GM13976 (cell line): ENCODE measurements around the gene NFU1.

Experiments
- DNase-seq: peaks from one replicate; pipeline ENCODE4 v3.0.0; 2012; ENCODE audit warnings: low spot score
- CTCF ChIP-seq: IDR thresholded peaks from 2 replicates; pipeline ENCODE4 v1.5.1; 2012; ENCODE audit warnings: borderline replicate concordance, mild to moderate bottlenecking; ENCODE audit not compliant: insufficient read depth; ENCODE audit errors: extremely low read depth, missing control alignments, control extremely low read depth
- in situ Hi-C: fragments of 300-500 bp; cut with MboI; formaldehyde crosslinking; loops from one replicate; pipeline ENCODE4 v1.12.0; 2022; ENCODE audit warnings: low sequenced_read_pairs, mixed read lengths, inconsistent platforms; ENCODE audit not compliant: unreplicated experiment

Gene NFU1

GRCh38 chr2:69386789-69387734 lies 50.2 kb downstream of the NFU1 start, which contains the start of gene GFPT1:
Gene GFPT1, minus strand, starts transcription at chr2:69387227. Its CDS starts 156 bp downstream, at chr2:69387071.
- TF ChIP-seq CTCF: no peak
- peak; percentile 97 for DNase-seq
- in situ Hi-C loops: no loop called here

DNA sequence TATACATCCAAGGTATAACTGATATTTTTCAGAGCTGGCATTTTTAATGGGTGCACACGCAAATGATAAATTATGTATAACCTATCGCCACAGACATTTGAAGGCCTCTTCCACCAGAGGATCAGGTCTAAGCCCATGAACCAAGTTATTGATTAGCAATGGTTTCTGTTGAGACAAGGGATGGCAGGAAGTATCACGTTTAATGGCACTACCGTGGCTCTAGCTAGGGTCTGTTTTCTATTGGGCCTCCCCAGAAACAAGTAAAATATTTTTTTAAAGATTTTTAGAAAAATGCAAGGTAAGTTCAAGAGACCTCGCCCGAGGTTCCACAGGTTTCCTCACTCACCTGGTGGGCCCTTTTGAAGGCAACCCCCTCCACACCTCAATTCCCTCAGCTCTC lies 50.9 kb downstream of the NFU1 start:
- in situ Hi-C loops: no loop called here
- no peak for TF ChIP-seq CTCF

GRCh38 chr2:69385443-69386151 lies 51.6 kb downstream of the NFU1 start:
- no peak for TF ChIP-seq CTCF
- DNase-seq: no peak
- in situ Hi-C loops: no loop called here

More for the DNA sequence above, 50.9 kb downstream of the NFU1 start:
- no peak for DNase-seq

DNA sequence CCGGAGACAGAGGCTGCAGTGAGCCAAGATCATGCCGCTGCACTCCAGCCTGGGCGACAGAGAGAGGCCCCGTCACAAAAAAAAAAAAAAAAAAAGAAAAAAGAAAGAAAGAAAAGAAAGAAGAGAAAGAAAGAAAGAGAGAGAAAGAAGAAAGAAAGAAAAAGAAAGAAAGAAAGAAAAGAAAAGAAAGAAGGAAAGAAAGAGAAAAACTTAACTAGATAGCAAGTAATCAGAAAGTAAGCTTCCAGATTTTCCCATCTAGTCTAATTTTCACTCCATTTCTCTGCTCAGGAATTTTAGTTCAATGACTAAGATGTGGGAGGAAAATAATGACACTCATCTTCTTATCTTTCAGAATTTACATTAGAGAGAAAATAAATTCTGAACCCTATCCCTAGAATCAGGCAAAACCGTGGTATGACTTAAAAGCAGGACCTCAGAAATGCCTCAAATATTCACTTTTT lies 52.6 kb downstream of the NFU1 start:
- no peak for DNase-seq
- no peak for TF ChIP-seq CTCF
- in situ Hi-C loops: no loop called here

DNA sequence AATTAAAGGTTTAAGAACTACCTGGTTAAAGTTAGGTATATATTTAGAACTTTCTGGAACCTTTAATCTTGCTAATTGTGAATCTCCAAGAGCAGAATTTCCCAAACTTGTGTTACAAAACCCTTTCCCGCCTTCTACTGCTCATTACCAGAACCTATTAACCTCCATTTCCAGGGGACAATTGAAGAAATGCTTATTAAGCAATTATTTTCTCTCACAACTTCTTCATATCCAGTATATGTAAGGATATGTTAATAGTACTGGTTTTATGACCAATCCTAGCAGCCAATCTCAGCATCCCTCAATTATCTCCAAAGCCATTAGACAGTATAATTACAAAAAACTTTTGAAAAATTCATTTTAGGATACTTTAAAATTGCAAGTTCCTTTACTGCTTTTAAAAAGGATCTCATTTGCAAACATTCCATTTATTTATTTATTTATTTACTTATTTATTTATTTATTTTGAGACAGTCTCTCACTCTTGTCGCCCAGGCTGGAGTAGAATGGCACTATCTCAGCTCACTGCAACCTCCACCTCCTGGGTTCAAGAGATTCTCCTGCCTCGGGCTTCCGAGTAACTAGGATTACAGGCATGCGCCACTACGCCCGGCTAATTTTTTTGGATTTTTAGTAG lies 53.9 kb downstream of the NFU1 start:
- in situ Hi-C loops: no loop called here
- no peak for DNase-seq
- TF ChIP-seq CTCF: no peak

DNA sequence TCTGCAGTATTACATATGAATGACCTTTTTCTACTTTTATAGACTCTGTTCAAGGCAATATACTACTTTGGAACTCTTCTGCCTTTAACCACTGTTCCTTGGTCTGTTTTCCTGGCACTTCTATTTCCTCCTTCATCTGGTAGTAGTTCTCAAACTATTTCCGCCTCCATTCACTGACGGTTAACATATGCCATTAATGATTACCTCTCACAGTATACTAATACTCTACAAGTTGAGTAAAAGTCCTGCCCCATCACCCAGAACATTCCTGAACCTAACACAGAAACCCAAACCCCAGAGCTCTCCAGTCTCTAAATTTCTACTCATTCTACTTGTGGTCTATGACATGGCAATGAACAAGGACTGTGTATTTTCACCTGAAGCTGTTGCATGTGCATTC lies 54.7 kb downstream of the NFU1 start:
- TF ChIP-seq CTCF: no peak
- in situ Hi-C loops: no loop called here
- DNase-seq: no peak
